Prostate gland (tissue), 2 donors: ENCODE measurements around the gene TBC1D2B. TPM values are rescaled to one million over a fixed set of nuclear protein-coding genes. Genes with fewer than 3 reads are reported as not detected.

Experiments used
- DNase-seq: peaks from one replicate; pipeline ENCODE4 v3.0.0-alpha.2; 2019; ENCODE audit warnings: low spot score
- H3K27ac ChIP-seq, 2 donors: fragments of 200-600 bp; sonication (generic); 2 replicates each; pipeline ENCODE4 v1.5.1; 2017 to 2019
- H3K27me3 ChIP-seq: fragments of 200-600 bp; sonication (generic); replicated peaks from 2 replicates; pipeline ENCODE4 v1.5.1; 2019; ENCODE audit not compliant: insufficient read depth
- H3K36me3 ChIP-seq, 2 donors: fragments of 200-600 bp; sonication (generic); 1 replicate in 1 of 2; 2 replicates in 1 of 2; pipeline versions ENCODE4 v1.5.1 to v1.8.1; 2017 to 2019
- H3K4me1 ChIP-seq: fragments of 200-600 bp; sonication (generic); replicated peaks from 2 replicates; pipeline ENCODE4 v1.5.1; 2019
- H3K4me3 ChIP-seq, 2 donors: fragments of 200-600 bp; sonication (generic); 2 replicates each; pipeline ENCODE4 v1.5.1; 2017 to 2019
- H3K9me3 ChIP-seq: fragments of 200-600 bp; sonication (generic); 2 replicates; pipeline ENCODE4 v1.5.1; 2017
- POLR2A ChIP-seq: fragments of 450-650 bp; IDR thresholded peaks from one replicate; pipeline ENCODE4 v1.6.1; 2016; ENCODE audit warnings: antibody characterized with exemption, mild to moderate bottlenecking
- POLR2AphosphoS5 ChIP-seq: sonication (generic); formaldehyde crosslinking; IDR thresholded peaks from one replicate; pipeline ENCODE4 v1.6.1; 2017; ENCODE audit warnings: antibody characterized with exemption
- WGBS: methylation state at CpG from one replicate; pipeline ENCODE4 v1.1.5; 2018; 5-methylcytosine and 5-hydroxymethylcytosine counted together
- intact Hi-C: fragments of 100-400 bp; cut with DNase I; formaldehyde crosslinking; loops from one replicate; pipeline ENCODE4 v1.14.2; 2022
- total RNA-seq, 2 donors: library from RNA; depleted of rRNA; stranded (reverse); fragments of >200 nt; gene quantifications; one replicate each; pipeline ENCODE4 v1.1.0, GENCODE V29; 2016
- TF ChIP-seq, protein P1 (sequence below), 4 experiments: fragments of 200-600 bp in 2 of 4; fragments of 450-650 bp in 2 of 4; sonication (generic) in 2 of 4; IDR thresholded peaks; 1 replicate in 3 of 4; 2 replicates in 1 of 4; pipeline ENCODE4 v1.5.1; 2016 to 2019; ENCODE audit warnings: antibody characterized with exemption in 4 of 4, mild to moderate bottlenecking in 2 of 4, moderate library complexity in 2 of 4

Gene TBC1D2B
- total RNA-seq, 2 donors from 2014 or later: 21.5 to 49.5 TPM

DNA sequence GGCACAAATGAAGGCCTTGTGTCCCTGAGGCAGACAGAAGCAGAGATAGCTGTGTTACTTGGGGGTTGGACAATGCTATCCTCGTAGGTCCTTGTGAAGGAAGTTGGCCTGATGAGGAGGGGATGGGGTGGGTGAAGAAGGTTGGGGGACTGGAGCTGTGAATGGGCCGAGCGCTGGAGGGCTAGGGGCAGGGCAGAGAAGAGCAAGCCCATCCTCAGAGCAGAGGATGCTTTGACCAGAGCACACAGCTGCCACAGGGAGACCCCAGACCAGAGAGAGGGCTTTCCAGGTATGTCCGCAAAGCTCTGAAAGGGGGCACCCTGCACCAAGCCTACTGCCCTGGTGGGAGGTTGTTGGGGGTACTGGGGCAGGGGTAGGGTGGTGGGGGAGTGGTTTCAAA is 5.7 kb upstream of the TBC1D2B start:
- no peak for TF ChIP-seq POLR2AphosphoS5
- TF ChIP-seq, protein P1, sequence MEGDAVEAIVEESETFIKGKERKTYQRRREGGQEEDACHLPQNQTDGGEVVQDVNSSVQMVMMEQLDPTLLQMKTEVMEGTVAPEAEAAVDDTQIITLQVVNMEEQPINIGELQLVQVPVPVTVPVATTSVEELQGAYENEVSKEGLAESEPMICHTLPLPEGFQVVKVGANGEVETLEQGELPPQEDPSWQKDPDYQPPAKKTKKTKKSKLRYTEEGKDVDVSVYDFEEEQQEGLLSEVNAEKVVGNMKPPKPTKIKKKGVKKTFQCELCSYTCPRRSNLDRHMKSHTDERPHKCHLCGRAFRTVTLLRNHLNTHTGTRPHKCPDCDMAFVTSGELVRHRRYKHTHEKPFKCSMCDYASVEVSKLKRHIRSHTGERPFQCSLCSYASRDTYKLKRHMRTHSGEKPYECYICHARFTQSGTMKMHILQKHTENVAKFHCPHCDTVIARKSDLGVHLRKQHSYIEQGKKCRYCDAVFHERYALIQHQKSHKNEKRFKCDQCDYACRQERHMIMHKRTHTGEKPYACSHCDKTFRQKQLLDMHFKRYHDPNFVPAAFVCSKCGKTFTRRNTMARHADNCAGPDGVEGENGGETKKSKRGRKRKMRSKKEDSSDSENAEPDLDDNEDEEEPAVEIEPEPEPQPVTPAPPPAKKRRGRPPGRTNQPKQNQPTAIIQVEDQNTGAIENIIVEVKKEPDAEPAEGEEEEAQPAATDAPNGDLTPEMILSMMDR (IDR thresholded peaks at IDR 0.05): no peak
- no peak for TF ChIP-seq POLR2A
- Histone ChIP-seq H3K4me3 (no peak overlapping the region), H3K27me3 (no peaks in the 10 kb centered on the region), H3K9me3 (no peaks in the 10 kb centered on the region), H3K36me3 (no peaks in the 10 kb centered on the region), H3K27ac (no peak overlapping the region), H3K4me1 (no peaks in the 10 kb centered on the region)
- intact Hi-C loops: no loop called here
- DNase-seq: no peak
- WGBS: 90% methylated on average over 4 of the region's 4 CpGs

- H3K4me1 ChIP-seq: no peaks in the 10 kb centered on the region
- TF ChIP-seq POLR2AphosphoS5 (no peak), POLR2A (no peak)
- TF ChIP-seq, protein P1 (IDR thresholded peaks at IDR 0.05): no peak
- no peaks in the 10 kb centered on the region for H3K27me3 ChIP-seq
- no peak overlapping the region for H3K27ac ChIP-seq
- intact Hi-C loops: no loop called here
- no peaks in the 10 kb centered on the region for H3K36me3 ChIP-seq
- no peak overlapping the region for H3K4me3 ChIP-seq
- DNase-seq: no peak
- no peaks in the 10 kb centered on the region for H3K9me3 ChIP-seq
- WGBS: 100% methylated on average over 1 of the region's 1 CpG
These were observed 5.2 kb upstream of the TBC1D2B start for GRCh38 chr15:78082743-78083110.

DNA sequence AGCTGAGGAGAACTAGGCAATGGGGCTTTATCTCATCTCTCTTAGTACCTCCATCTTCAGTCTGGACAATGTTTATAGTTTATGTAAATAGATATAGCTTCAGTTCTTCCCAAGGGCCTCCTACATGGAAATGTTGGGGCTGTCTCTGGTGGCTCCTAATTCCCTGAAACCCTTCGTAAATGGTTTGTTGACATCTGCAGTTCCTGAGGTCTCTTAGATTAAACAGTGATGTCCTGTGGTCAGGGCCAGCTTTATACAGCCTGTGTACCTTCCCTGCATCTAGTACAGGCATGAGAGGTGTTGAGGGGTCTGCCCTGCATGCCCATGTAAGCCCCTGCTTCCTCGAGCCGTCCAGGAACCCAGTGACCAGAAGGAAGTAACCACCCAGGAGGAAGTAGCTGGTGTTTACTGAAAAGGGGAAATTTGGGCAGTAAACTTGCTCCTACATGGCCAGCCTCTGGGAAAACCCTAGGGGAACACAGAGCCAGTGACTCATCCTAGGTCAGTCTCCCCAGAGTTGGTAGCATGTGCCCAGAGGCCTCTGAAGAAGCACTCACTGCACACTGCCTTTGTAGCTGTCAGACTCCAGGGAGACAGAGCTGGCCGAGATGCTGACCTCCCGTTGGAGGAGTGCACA is 4.7 kb upstream of the TBC1D2B start:
- H3K9me3 ChIP-seq: no peaks in the 10 kb centered on the region
- no peak overlapping the region for H3K4me3 ChIP-seq
- H3K27me3 ChIP-seq: no peaks in the 10 kb centered on the region
- DNase-seq: no peak
- intact Hi-C loops: no loop called here
- TF ChIP-seq POLR2AphosphoS5: no peak
- no peaks in the 10 kb centered on the region for H3K36me3 ChIP-seq
- no peaks in the 10 kb centered on the region for H3K4me1 ChIP-seq
- WGBS: 80% methylated on average over 5 of the region's 5 CpGs
- H3K27ac ChIP-seq: no peak overlapping the region

- Histone ChIP-seq H3K9me3 (no peaks in the 10 kb centered on the region), H3K4me3 (no peak overlapping the region), H3K4me1 (peaks cover 13% of the 10 kb centered on the region), H3K27ac (no peak overlapping the region), H3K36me3 (no peaks in the 10 kb centered on the region), H3K27me3 (no peaks in the 10 kb centered on the region)
- TF ChIP-seq, protein P1 (IDR thresholded peaks at IDR 0.05): no peak
- TF ChIP-seq POLR2AphosphoS5 (no peak), POLR2A (no peak)
- DNase-seq: no peak
- intact Hi-C loops: no loop called here
- WGBS: 93% methylated on average over 8 of the region's 8 CpGs
These were observed 2.6 kb upstream of the TBC1D2B start for GRCh38 chr15:78080088-78080460.

DNA sequence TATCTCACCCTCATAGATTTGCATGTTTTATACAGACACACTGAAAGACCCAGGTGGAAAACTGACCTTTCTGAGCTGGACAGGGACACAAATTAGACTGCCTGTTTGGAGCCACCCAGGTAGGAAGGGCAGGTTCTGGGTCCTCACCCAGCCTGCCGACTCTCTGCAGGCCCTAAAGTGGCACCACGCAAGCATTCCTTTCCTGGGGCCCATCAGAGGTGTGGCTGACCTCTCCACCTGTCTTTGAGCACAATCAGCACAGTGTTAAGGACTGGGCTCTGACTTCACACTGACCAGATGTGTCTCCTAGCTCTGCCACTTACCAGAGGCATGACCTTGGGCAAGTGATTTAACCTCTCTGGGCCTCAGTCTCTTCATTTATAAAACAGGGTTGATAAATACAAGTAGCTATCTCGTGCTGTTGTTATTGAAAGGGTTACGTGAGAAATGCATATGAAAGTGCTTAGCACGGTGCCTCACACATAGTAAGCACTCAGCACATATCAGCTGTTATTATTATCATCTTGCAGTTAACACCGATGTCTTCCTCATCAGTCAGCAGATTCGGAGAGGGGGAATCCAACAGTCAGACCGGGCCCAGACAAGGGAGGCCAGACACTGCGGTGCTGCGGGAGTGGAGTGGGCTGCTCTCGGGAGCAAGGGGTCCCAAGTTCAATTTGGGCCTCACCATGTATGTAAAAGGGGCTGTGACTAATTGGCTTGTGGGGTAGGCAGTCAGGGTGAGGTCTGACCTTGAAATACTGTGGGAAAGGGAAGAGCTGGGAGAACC is 2.0 kb upstream of the TBC1D2B start:
- Histone ChIP-seq H3K36me3 (no peaks in the 10 kb centered on the region), H3K27me3 (no peaks in the 10 kb centered on the region), H3K4me1 (peaks cover 15% of the 10 kb centered on the region), H3K4me3 (no peak overlapping the region), H3K9me3 (no peaks in the 10 kb centered on the region), H3K27ac (no peak overlapping the region)
- WGBS: 92% methylated on average over 11 of the region's 11 CpGs
- TF ChIP-seq POLR2AphosphoS5 (no peak), POLR2A (no peak)
- TF ChIP-seq, protein P1 (IDR thresholded peaks at IDR 0.05): no peak
- no peak for DNase-seq
- intact Hi-C loops: loop anchor here (5.0 kb wide), 2 partner anchors 47 to 72 kb away; no protein-coding TSS in a partner anchor
